ENCODE measurements around the gene JPH2. TPM values are rescaled to one million over a fixed set of nuclear protein-coding genes. Genes with fewer than 3 reads are reported as not detected.

Gene JPH2
- total and polyA plus RNA-seq, 10 of the 15 experiments (the other 5 are each of a cell fraction or from before 2014, with no cell fraction given): 0.16 TPM; not detected in 9

DNA sequence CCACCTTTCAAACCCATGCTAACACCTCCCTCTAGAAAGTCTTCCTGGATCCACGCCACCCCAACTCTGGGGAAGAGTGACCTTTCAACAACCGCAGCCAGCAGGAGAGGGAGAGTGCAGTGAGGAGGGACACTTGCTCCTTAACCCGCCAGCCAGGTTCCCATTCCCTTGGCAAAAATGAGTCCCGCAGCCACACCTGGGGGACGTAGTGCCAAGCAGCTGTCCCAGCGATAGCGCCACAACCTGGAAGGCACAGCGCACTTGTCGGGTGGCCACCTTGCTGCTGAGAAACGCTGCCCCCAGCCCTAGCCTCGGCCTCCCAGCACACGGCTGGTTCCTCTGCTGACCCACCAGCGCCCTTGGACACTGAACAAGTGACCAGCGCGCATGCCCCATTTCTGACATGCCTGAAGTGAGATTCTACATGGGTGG, 119.3 kb downstream of the JPH2 start (continued):
- TF ChIP-seq, protein P1, sequence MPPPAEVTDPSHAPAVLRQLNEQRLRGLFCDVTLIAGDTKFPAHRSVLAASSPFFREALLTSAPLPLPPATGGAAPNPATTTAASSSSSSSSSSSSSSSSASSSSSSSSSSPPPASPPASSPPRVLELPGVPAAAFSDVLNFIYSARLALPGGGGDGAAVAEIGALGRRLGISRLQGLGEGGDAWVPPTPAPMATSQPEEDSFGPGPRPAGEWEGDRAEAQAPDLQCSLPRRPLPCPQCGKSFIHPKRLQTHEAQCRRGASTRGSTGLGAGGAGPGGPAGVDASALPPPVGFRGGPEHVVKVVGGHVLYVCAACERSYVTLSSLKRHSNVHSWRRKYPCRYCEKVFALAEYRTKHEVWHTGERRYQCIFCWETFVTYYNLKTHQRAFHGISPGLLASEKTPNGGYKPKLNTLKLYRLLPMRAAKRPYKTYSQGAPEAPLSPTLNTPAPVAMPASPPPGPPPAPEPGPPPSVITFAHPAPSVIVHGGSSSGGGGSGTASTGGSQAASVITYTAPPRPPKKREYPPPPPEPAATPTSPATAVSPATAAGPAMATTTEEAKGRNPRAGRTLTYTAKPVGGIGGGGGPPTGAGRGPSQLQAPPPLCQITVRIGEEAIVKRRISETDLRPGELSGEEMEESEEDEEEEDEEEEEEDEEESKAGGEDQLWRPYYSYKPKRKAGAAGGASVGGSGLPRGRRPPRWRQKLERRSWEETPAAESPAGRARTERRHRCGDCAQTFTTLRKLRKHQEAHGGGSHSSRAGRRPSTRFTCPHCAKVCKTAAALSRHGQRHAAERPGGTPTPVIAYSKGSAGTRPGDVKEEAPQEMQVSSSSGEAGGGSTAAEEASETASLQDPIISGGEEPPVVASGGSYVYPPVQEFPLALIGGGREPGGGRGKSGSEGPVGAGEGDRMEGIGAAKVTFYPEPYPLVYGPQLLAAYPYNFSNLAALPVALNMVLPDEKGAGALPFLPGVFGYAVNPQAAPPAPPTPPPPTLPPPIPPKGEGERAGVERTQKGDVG (CRISPR knock-in tag; IDR thresholded peaks at IDR 0.05): no peak
- no peak for TF ChIP-seq BMI1 (IDR thresholded peaks at IDR 0.05; ENCODE audit: borderline replicate concordance)
- no peak for TF ChIP-seq IRF4 (IDR thresholded peaks at IDR 0.05; ENCODE audit: low read depth, low read length)
- TF ChIP-seq, protein P2, sequence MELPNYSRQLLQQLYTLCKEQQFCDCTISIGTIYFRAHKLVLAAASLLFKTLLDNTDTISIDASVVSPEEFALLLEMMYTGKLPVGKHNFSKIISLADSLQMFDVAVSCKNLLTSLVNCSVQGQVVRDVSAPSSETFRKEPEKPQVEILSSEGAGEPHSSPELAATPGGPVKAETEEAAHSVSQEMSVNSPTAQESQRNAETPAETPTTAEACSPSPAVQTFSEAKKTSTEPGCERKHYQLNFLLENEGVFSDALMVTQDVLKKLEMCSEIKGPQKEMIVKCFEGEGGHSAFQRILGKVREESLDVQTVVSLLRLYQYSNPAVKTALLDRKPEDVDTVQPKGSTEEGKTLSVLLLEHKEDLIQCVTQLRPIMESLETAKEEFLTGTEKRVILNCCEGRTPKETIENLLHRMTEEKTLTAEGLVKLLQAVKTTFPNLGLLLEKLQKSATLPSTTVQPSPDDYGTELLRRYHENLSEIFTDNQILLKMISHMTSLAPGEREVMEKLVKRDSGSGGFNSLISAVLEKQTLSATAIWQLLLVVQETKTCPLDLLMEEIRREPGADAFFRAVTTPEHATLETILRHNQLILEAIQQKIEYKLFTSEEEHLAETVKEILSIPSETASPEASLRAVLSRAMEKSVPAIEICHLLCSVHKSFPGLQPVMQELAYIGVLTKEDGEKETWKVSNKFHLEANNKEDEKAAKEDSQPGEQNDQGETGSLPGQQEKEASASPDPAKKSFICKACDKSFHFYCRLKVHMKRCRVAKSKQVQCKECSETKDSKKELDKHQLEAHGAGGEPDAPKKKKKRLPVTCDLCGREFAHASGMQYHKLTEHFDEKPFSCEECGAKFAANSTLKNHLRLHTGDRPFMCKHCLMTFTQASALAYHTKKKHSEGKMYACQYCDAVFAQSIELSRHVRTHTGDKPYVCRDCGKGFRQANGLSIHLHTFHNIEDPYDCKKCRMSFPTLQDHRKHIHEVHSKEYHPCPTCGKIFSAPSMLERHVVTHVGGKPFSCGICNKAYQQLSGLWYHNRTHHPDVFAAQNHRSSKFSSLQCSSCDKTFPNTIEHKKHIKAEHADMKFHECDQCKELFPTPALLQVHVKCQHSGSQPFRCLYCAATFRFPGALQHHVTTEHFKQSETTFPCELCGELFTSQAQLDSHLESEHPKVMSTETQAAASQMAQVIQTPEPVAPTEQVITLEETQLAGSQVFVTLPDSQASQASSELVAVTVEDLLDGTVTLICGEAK (IDR thresholded peaks at IDR 0.05; ENCODE audit: borderline replicate concordance): no peak
- TF ChIP-seq, protein P3, sequence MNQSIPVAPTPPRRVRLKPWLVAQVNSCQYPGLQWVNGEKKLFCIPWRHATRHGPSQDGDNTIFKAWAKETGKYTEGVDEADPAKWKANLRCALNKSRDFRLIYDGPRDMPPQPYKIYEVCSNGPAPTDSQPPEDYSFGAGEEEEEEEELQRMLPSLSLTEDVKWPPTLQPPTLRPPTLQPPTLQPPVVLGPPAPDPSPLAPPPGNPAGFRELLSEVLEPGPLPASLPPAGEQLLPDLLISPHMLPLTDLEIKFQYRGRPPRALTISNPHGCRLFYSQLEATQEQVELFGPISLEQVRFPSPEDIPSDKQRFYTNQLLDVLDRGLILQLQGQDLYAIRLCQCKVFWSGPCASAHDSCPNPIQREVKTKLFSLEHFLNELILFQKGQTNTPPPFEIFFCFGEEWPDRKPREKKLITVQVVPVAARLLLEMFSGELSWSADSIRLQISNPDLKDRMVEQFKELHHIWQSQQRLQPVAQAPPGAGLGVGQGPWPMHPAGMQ (IDR thresholded peaks at IDR 0.05; ENCODE audit: borderline replicate concordance): no peak
- no peak for TF ChIP-seq SREBF2 (IDR thresholded peaks at IDR 0.05; ENCODE audit: low read length)

Measured in GM12878 (cell line).